ENCODE results near the gene GSTM4.

The GSTM4 gene

DNA sequence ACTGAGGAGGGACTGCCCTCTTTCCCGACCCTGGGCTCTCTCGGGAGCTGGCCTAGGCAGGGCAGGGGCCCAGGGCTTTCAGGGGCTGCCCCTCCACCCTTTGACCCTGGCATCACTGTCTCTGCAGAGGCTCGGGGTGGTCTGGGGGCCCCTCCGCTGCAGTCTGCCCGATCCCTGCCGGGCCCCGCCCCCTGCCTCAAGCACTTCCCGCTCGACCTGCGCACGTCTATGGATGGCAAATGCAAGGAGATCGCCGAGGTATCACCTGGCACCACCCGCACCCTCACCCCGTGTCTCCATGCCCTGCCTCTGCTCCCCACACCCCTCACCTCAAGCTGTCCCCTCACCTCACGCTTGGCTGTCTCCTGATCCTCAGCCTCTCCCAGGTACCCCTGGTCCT is 30.7 kb upstream of the GSTM4 start:
- DNase-seq: no peak

DNA sequence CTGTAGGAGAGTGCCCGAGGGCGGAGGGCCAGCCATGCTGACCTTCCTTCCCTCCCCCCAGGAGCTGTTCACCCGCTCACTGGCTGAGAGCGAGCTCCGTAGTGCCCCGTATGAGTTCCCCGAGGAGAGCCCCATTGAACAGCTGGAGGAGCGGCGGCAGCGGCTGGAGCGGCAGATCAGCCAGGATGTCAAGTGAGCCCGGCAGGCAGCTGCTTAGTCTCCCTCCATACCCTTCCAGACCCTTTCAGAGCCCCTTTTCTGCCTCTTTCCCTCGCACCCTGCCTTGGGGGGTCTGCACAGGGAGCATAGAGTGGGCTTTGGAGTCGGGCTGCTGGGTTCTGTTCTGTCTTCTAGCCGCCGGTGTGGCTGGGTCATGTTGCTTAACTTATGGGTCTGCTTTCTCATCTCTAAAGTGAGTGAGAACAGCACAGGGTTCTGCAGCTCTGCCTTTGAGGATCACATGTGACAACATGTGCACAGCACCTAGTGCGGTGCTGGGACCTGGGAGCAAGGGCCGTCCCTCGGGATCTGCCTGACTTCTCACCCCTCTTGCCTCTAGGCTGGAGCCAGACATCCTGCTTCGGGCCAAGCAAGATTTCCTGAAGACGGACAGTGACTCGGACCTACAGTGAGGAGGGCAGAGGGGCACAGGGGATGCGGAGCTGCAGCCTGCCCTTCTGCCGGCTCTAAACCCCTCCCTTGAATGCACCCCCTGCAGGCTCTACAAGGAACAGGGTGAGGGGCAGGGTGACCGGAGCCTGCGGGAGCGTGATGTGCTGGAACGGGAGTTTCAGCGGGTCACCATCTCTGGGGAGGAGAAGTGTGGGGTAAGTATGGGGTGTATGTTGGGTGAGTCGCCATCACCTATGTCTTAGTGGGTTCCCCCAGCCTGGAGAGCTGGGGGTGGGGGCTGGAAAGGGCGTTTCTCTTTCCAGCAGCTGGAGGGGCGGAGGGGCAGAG is 30.0 kb upstream of the GSTM4 start:
- no peak for DNase-seq

DNA sequence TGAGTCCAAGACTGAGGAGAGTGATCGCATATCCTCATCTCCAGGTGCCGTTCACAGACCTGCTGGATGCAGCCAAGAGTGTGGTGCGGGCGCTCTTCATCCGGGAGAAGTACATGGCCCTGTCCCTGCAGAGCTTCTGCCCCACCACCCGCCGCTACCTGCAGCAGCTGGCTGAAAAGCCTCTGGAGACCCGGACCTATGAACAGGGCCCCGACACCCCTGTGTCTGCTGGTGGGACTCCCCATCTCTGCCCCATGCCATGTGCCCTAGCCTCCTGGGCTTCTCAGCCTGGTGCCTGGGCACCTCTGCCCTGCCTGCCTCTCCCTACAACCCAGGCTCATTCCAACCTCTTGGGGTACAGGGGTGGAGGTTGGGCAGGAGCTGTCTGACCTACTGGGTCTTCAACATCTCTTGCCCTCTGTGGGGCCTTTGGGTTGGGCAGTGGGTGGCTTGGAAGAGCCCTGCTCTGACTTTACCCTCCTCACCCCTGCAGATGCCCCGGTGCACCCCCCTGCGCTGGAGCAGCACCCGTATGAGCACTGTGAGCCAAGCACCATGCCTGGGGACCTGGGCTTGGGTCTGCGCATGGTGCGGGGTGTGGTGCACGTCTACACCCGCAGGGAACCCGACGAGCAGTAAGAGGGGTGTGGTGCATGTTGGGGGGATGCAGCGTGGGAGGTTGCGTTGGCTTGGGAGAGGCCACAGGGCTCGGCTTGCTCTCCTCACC is 29.1 kb upstream of the GSTM4 start:
- DNase-seq: no peak

DNA sequence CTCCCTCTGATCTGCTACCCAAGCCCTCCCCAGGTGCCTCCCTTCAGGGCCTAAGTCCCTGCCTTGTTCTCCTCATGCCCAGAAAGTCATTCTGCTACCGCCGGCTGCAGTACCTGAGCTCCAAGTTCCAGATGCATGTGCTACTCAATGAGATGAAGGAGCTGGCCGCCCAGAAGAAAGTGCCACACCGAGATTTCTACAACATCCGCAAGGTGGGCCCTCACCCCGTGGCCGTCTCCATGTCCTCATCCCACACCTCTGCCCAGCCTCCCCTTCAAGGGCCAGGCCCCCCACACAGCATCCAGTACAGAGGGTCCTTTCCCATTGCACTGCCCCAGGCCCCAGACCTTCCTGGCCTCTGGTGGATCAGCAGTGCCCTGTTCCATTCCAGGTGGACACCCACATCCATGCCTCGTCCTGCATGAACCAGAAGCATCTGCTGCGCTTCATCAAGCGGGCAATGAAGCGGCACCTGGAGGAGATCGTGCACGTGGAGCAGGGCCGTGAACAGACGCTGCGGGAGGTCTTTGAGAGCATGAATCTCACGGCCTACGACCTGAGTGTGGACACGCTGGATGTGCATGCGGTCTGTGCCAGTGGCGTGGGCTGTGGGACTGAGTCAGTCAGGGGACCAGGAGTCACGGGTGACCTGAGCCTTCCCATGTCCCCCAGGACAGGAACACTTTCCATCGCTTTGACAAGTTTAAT is 28.1 kb upstream of the GSTM4 start:
- no peak for DNase-seq

DNA sequence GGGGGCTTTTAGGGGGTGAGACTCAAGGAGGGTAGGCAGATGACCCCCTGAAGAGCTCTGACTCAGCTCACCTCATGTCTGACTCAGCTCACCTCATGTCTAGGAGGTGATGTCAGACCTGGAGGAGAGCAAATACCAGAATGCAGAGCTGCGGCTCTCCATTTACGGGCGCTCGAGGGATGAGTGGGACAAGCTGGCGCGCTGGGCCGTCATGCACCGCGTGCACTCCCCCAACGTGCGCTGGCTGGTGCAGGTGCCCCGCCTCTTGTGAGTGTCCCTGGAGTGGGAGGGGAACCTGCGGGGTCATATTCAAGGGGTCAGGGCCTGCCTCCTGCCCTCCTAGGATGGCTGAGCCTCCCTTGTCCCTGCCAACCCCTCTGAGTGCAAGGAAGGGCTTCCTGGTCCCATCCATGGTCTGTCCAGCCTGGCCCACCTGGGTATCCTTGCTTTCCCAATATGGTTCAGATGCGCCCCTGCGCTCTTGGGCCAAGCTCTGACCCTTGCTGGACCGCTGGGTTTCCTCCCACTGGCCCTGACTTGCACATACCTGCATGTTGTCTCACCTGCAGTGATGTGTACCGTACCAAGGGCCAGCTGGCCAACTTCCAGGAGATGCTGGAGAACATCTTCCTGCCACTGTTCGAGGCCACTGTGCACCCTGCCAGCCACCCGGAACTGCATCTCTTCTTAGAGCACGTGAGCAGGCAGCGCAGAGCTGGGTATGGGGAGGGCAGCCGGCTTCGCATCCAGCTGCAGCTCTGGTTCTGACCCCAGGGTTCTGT is 27.2 kb upstream of the GSTM4 start:
- no peak for DNase-seq

DNA sequence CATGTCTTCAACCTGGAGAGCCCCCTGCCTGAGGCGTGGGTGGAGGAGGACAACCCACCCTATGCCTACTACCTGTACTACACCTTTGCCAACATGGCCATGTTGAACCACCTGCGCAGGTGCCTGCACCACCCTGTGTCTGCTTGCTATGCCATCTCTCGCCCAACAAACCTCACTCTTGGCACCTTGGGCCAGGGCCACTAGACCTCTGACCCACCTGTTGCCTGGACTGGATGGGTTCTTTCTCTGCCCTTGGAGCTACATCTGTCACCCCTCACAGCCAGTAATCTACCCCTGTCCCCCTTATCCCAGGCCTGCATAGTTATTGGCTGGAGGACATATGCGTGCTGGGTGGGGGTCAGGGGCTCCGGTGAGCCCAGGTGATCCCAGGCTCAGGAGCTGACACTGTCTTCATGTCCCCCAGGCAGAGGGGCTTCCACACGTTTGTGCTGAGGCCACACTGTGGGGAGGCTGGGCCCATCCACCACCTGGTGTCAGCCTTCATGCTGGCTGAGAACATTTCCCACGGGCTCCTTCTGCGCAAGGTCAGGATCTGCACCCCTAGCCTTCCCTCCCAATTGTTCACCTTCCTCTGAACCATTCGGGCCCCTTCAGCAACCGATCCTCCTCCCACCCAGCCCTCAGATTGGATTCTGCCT is 26.4 kb upstream of the GSTM4 start:
- no peak for DNase-seq

DNA sequence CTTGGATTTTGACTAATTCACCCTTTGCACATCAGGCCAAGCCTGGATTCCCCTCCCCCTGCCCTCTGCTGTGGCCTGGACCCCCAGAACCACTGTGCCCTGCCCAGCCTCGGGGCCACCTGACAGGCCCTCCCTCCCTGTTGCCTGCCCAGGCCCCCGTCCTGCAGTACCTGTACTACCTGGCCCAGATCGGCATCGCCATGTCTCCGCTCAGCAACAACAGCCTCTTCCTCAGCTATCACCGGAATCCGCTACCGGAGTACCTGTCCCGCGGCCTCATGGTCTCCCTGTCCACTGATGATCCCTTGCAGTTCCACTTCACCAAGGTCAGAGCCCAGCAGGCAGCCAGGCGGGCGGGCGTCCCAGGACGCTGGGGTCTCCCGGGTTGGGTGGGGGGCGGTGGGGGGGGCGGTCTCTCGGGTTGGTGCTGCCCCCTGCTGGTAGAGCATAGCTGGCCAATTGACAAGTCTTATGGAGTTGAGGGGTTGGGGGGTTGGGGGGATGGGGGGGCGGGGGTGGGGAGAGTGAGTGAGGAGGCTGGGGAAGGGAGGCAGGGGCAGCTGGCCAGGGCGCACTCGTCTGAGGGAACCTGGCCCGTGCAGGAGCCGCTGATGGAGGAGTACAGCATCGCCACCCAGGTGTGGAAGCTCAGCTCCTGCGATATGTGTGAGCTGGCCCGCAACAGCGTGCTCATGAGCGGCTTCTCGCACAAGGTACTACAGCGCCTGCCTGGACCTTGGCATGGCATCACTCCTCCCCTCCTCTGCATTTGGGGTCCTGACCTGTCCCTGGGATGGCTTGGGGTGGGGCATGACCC is 25.6 kb upstream of the GSTM4 start:
- no peak for DNase-seq

DNA sequence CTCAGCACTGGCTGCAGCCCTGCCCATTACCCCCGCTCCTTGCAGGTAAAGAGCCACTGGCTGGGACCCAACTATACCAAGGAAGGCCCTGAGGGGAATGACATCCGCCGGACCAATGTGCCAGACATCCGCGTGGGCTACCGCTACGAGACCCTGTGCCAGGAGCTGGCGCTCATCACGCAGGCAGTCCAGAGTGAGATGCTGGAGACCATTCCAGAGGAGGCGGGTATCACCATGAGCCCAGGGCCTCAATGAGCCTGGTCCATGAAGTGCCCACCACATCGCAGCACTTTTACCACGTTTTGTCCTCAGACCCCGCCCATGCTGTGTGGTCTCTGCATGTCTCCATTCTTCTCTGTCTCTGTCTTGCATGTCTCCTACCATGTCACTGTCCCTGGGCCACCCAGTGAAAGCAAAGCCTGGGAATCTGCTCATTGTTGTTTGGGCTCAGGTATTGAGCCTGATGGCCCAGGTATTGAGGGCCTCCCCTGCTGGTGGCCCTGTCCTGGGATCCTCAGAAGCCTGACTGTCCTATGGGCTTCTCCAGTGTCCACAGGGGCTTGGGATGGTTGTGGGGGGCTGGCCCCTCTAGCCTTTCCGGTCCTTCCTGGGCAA is 24.9 kb upstream of the GSTM4 start:
- no peak for DNase-seq

DNA sequence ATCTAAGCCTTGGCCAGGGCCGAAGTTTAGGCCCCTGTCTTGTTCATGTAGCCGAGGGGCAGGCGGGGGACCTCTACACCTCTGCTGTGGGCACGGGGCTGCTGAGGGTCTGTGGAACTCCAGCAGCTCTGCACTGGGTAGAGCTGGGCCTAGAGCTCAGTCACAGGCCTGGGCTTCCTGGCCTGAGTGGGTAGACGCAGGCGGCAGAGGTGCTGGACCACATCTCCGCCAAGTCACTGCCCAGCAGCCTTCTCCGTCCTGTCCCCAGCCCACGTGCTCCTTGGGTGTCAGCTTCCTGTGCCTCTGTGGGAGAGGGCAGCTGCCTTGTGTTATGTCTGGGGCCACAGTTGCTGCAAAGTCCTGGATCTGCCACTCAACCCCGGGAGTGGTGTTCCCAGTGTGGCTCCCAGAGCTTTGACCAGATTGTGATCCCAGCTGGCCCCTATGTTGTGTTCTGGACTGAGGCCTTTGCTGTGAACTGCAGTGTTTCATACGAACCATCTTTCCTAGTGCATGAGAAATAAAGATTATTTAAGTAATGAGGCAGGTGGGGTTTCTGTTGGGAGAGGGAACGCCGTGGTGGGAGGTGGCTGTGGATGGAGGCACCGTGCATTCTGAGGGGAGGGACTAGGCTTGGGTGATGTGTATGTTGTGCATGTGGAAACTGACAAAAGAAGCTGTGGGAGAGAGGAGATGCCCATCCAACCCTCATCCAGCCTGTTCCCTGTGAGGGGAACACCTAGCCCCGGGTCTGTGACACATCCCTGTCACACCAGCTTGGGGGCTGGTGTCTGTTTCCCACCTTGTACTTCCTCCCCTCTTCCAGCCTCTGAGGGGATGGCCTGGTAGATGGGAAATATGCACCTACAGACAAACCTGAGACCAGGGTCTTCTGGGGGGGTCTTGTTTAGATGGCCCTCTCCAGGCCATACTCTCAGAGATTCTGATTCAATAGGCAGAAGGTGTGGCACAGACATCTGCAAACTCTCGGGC is 24.1 kb upstream of the GSTM4 start:
- DNase-seq: no peak

DNA sequence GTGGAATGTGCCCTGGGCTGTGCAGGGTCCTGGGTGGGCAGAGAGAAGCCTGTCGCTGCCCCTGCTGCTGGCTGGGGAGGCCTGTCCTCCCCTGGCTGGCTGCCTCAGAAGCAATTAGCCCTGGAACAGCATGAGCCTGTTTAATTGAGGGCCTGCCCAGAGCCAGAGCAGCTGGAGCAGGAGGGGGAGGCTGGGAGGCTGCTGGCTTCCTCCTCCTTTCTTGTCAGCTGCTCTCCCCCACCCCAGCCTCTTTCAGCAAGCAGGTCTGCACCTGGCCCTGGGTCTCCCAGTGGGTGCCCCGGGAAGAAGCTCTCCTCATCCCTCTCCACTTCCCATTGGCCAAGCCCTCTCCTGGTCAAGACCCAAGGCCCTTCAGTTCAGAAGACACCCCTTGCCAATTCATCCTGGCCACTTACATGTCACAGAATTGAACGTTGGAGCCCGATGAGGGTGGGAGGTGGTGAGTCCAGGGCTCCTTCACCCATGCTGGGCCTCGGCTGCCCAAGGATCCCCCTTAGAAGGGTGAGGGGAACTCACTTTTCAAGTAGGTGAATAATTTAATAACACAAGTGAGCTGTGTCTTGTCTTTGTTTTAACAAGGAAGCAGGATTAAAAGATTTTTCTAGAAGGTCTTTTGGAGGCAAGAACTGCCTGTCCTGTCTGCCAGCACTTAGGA is 23.1 kb upstream of the GSTM4 start:
- DNase-seq: no peak

DNA sequence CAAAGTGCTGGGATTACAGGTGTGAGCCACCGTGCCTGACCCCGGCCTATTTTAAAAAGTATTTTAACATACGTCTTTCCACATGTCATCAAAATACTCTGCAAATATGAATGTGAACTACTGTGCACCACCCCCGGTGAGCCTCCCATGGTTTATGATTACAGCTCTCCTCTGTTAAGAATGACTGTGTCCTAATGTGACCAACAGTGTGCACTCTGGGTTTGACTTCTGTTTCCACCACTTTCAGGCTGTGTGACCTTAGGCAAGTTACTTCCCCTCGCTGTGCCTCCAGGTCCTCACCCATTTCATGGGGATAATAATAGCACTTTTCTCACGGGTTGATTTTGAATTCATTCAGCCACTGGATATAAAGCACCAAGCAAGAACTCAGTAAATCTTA is 21.6 kb upstream of the GSTM4 start:
- peak; percentile 67 for DNase-seq

DNA sequence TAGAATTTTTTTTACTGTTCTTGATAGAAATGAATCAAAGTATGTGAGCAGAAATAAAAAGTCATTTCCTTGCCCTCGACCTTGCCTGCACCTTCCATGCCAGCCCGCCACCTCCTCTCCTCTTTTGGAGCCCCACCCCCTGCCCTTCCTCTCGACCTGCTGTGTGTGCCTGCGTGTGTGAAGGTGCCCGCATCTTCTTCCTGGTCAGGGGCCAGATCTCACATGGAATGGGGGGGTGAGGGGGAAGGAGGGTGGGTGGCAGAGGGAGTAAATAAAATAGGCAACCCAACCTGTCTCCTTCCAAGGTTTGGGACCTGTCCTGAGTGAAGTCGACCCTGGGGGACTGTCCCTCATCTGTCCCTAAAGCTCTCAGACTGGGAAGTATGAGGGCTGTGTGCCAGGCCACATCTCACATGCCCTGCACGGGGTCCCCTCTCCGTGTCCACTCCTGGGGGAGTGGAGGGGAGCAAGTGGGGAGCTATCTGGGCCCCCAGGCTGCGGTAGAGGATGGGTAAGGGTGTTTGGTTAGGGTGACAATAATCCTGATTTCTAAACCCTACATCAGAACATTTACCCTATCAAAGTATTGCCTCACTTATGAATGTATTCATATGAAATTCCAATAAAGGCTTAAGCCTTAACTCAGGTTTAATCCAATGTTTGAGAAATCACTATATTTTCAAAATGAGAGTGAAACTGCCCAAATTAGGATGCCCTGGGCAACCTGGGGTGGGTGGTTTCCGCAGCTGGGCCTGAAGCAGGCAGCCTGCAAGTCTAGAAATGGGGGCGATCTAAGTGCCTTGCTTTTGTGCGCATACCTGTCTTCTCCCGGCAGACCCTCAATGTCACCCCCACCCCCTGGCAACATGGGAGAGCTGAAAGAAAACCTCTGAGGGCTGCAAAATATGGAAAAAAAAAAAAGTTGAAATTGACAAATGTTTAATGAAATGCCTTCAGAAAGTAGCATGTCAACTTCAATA is 20.8 kb upstream of the GSTM4 start:
- DNase-seq: no peak

DNA sequence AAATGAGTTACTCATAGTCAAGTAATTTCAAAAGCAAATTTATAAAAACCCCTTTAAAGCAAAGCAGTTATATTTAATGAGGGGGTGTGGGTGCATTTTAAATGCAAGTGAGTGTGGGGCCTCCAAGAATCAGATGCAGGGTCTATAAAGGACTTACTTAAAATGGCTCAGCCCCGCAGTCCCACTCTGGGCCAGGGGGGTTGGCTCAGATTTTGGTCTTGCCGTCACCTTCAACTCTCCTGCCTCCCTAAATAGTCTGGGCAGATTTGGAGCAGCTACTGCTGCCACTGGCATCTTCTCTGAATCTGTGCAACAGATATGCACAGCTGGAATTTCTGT is 20.1 kb upstream of the GSTM4 start:
- no peak for DNase-seq

DNA sequence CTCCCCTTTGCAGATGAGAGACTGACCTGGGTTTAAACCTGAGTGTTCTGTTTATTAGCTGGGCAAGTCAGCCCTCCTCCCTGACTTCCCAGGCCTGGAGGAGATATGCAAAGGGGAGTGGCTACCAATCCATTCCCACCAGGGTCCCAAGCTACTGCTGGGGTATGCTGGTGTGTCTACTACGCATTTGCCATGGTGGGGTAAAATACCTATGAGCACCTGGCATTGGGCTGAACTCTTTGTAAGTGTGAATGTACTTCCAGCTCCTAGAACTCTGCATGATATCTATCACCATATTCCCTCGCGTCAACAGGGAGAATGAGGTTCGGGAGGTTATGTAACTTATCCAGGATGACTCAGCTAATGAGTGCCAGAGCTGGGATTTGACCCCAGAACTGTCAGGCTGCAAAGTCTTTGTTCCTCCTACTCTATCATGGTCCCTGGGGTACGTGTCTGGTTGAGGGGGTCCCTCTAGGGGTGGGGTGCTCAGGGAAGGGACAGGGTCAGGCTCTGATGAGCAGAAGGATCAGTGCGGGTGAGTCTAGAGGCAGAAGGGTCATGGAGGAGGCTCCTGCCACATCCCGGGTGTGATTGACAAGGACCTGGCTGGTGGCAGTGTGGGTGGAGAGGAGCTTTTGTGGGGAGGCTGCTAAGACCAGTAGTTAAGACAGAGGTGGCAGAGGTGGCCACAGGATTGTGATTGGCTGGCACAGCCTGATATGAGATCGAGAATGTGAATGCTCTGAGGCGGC is 19.5 kb upstream of the GSTM4 start:
- DNase-seq: no peak

DNA sequence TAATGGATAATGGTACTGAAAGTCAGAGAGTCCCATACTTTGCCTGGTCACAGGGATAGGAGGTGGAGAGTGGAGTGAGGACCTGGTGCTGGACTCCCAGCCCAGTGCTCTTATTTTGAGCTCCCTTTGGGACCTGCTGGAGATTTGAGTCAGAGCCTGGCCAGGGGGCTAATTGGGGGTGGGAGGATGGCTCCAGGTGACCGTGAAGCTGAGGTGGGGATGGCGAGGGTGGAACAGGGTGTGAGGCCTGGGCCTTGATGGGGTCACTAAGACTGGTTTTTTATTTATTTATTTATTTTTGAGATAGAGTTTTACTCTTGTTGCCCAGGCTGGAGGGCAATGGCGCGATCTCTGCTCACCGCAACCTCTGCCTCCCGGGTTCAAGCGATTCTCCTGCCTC is 18.5 kb upstream of the GSTM4 start:
- no peak for DNase-seq

DNA sequence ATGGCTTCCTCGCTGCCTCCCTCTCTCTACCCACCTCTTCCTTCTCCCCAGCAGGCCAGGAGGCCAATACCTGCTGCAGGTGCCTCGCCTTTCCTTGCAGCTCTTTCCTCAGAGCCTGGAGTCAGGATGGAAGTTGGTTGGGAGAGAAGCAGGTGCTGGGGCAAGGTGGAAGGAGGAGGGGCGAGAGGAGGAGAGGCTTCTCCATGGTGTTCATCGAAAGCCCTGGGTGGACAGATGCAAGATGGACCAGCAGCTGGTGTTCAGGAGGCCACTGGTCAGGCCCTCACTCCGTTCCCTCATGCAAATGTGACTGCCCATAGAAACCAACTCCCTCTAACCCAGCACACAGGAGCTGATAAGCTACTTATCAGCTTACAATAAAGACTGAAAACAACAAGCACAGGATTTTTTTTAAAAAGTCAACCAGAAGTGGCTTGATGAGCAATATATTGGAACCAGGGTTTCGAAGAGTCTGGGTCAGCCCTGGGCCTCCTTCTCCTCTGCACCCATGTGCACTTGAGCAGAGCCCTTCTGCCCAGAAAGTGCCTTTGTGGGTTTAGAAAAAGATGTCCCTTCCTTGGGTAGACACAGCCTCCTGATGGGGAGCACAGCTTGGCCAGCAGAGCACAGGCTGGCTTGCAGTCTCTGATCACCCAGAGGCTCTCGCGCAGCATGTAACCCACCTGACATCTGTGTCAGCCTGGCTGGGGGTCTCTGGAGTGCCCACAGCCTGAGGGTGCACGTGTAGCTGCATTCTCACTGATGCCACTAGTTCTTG is 16.6 kb upstream of the GSTM4 start:
- no peak for DNase-seq
